HCT116 (cell line): ENCODE results near the gene MAP3K2. TPM values are rescaled to one million over a fixed set of nuclear protein-coding genes. Genes with fewer than 3 reads are reported as not detected.

Source experiments
- ATAC-seq: fragments of 200-7000 bp; cut with Tn5 transposase; 2 replicates; pipeline ENCODE4 v1.9.1; 2020; ENCODE audit warnings: mild to moderate bottlenecking, moderate library complexity
- BruUV-seq: library from RNA; stranded (reverse); fragments of 400-500 nt; replicated peaks from 2 replicates; lab custom pipeline; 2021; lab: Mats Ljungman, UMichigan
- CTCF ChIA-PET: fragments of 300-600 bp; sonication (Branson Sonifier 250); formaldehyde crosslinking; loops from one replicate; lab custom pipeline; 2021; ENCODE audit warnings: antibody characterized with exemption; lab: Charles Lee
- POLR2A ChIA-PET: fragments of 300-600, 350-600 bp; sonication (Branson Sonifier 250); formaldehyde crosslinking; loops from one replicate; lab custom pipeline; 2021; ENCODE audit warnings: antibody characterized with exemption; lab: Charles Lee
- RAD21 ChIA-PET, 2 experiments: fragments of 300-600 bp; sonication (Branson Sonifier 250); formaldehyde crosslinking; loops; one replicate each; lab custom pipeline; 2023; ENCODE audit warnings: low total read pairs in 2 of 2; ENCODE audit not compliant: uncharacterized antibody in 2 of 2, unreplicated experiment in 2 of 2, low non-redundant PET in 1 of 2; lab: Charles Lee
- DNase-seq: peaks from one replicate; pipeline ENCODE4 v3.0.0-alpha.2; 2010; ENCODE audit warnings: low read depth, low spot score
- H2AFZ ChIP-seq: fragments of 200-600 bp; shearing (Covaris generic), sonication (generic); 2 replicates; pipeline ENCODE4 v1.6.1; 2017; ENCODE audit warnings: low read depth, mixed run types, mixed read lengths, antibody characterized with exemption, low read length; ENCODE audit not compliant: poor library complexity, severe bottlenecking
- H3K27ac ChIP-seq: 2 replicates; pipeline ENCODE4 v1.5.1; 2012; ENCODE audit warnings: low read depth, low read length
- H3K27me3 ChIP-seq: fragments of 200-600 bp; sonication (generic); 2 replicates; pipeline ENCODE4 v1.6.1; 2016; ENCODE audit warnings: mixed run types, low read length, mixed read lengths; ENCODE audit not compliant: insufficient read depth
- H3K36me3 ChIP-seq, 2 experiments: fragments of 200-500 bp in 1 of 2; fragments of 200-600 bp in 1 of 2; sonication (Bioruptor generic) in 1 of 2; sonication (generic) in 1 of 2; 2 replicates each; pipeline versions ENCODE4 v1.5.1 to v1.6.1; 2014 to 2016; ENCODE audit warnings: low read length in 2 of 2, inconsistent platforms in 1 of 2, mixed read lengths in 1 of 2, mixed run types in 1 of 2; ENCODE audit not compliant: insufficient read depth in 2 of 2, control insufficient read depth in 1 of 2
- H3K4me1 ChIP-seq, 2 experiments: fragments of 200-600 bp in 1 of 2; sonication (generic) in 1 of 2; 2 replicates each; pipeline versions ENCODE4 v1.5.1 to v1.6.1; 2012 to 2017; ENCODE audit warnings: low read length in 2 of 2, inconsistent platforms in 1 of 2, mild to moderate bottlenecking in 1 of 2, mixed read lengths in 1 of 2, mixed run types in 1 of 2, moderate library complexity in 1 of 2; ENCODE audit not compliant: insufficient read depth in 2 of 2, control insufficient read depth in 1 of 2
- H3K4me2 ChIP-seq: fragments of 200-600 bp; sonication (generic); 2 replicates; pipeline ENCODE4 v1.6.1; 2017; ENCODE audit warnings: mixed run types, low read length, mixed read lengths
- H3K4me3 ChIP-seq, 2 experiments: fragments of 200-600 bp in 1 of 2; sonication (generic) in 1 of 2; replicated peaks in 1 of 2; 2 replicates each; pipeline ENCODE4 v1.5.1; 2011 to 2016; ENCODE audit warnings: low read length in 2 of 2, control low read depth in 1 of 2, low read depth in 1 of 2, mild to moderate bottlenecking in 1 of 2, mixed read lengths in 1 of 2, mixed run types in 1 of 2
- H3K79me2 ChIP-seq: fragments of 200-600 bp; sonication (generic); 2 replicates; pipeline ENCODE4 v1.6.1; 2017; ENCODE audit warnings: mild to moderate bottlenecking, mixed run types, low read length, moderate library complexity, mixed read lengths; ENCODE audit not compliant: insufficient read depth
- H3K9ac ChIP-seq: fragments of 200-600 bp; sonication (generic); 2 replicates; pipeline ENCODE4 v1.6.1; 2016; ENCODE audit warnings: low read length, mixed read lengths
- H3K9me2 ChIP-seq: fragments of 200-600 bp; sonication (generic), shearing (Covaris generic); 2 replicates; pipeline ENCODE4 v1.6.1; 2017; ENCODE audit warnings: mixed run types, mild to moderate bottlenecking, moderate library complexity; ENCODE audit not compliant: insufficient read depth
- H3K9me3 ChIP-seq, 2 experiments: fragments of 200-500 bp in 1 of 2; fragments of 200-600 bp in 1 of 2; sonication (Bioruptor generic) in 1 of 2; sonication (generic) in 1 of 2; 2 replicates each; pipeline ENCODE4 v1.6.1; 2014 to 2017; ENCODE audit warnings: low read length in 2 of 2, mixed read lengths in 2 of 2, inconsistent platforms in 1 of 2, low read depth in 1 of 2, mild to moderate bottlenecking in 1 of 2, mixed run types in 1 of 2, moderate library complexity in 1 of 2; ENCODE audit not compliant: control insufficient read depth in 1 of 2, insufficient read depth in 1 of 2
- H4K20me1 ChIP-seq: fragments of 200-600 bp; sonication (generic), shearing (Covaris generic); 2 replicates; pipeline ENCODE4 v1.6.1; 2017; ENCODE audit warnings: mixed run types, mild to moderate bottlenecking, moderate library complexity; ENCODE audit not compliant: insufficient read depth
- ATF3 ChIP-seq: IDR thresholded peaks from 2 replicates; pipeline ENCODE4 v1.6.1; 2012
- CBX3 ChIP-seq: IDR thresholded peaks from 2 replicates; pipeline ENCODE4 v1.6.1; 2012; ENCODE audit warnings: low read depth
- CTCF ChIP-seq, 3 experiments: fragments of 200-600 bp in 1 of 3; sonication (generic) in 1 of 3; IDR thresholded peaks in 2 of 3; conservative IDR thresholded peaks in 1 of 3; 2 replicates each; pipeline ENCODE4 v1.5.1; 2012 to 2017; ENCODE audit warnings: low read depth in 2 of 3, low read length in 2 of 3, antibody characterized with exemption in 1 of 3, borderline replicate concordance in 1 of 3, control low read depth in 1 of 3, mild to moderate bottlenecking in 1 of 3, mixed read lengths in 1 of 3, mixed run types in 1 of 3, moderate library complexity in 1 of 3; ENCODE audit not compliant: insufficient read depth in 1 of 3
- EGR1 ChIP-seq: IDR thresholded peaks from 2 replicates; pipeline ENCODE4 v1.6.1; 2012; ENCODE audit warnings: low read depth
- ELF1 ChIP-seq: IDR thresholded peaks from 2 replicates; pipeline ENCODE4 v1.6.1; 2012; ENCODE audit warnings: low read depth, borderline replicate concordance
- EZH2 ChIP-seq: fragments of 200-600 bp; sonication (generic); IDR thresholded peaks from 2 replicates; pipeline ENCODE4 v1.6.1; 2017; ENCODE audit warnings: antibody characterized with exemption, mixed run types
- EZH2phosphoT487 ChIP-seq: fragments of 200-600 bp; IDR thresholded peaks from 2 replicates; pipeline ENCODE4 v1.6.1; 2018; ENCODE audit warnings: antibody characterized with exemption, borderline replicate concordance
- FOSL1 ChIP-seq: IDR thresholded peaks from 2 replicates; pipeline ENCODE4 v1.6.1; 2012; ENCODE audit warnings: low read depth
- JUND ChIP-seq: IDR thresholded peaks from 2 replicates; pipeline ENCODE4 v1.6.1; 2012
- MAX ChIP-seq: IDR thresholded peaks from 2 replicates; pipeline ENCODE4 v1.6.1; 2012
- POLR2A ChIP-seq: IDR thresholded peaks from 2 replicates; pipeline ENCODE4 v1.7.0; 2011; ENCODE audit warnings: borderline replicate concordance; ENCODE audit not compliant: insufficient read depth, insufficient read length; ENCODE audit errors: extremely low read depth
- RAD21 ChIP-seq: IDR thresholded peaks from 2 replicates; pipeline ENCODE4 v1.6.1; 2012; ENCODE audit warnings: low read depth, mild to moderate bottlenecking
- REST ChIP-seq: IDR thresholded peaks from 2 replicates; pipeline ENCODE4 v1.6.1; 2012; ENCODE audit warnings: low read depth
- SIN3A ChIP-seq: IDR thresholded peaks from 2 replicates; pipeline ENCODE4 v1.6.1; 2012; ENCODE audit warnings: low read depth
- SP1 ChIP-seq: IDR thresholded peaks from 2 replicates; pipeline ENCODE4 v1.6.1; 2012; ENCODE audit warnings: low read depth
- SRF ChIP-seq: IDR thresholded peaks from 2 replicates; pipeline ENCODE4 v1.6.1; 2012; ENCODE audit warnings: low read depth
- YY1 ChIP-seq: IDR thresholded peaks from 2 replicates; pipeline ENCODE4 v1.6.1; 2011; ENCODE audit warnings: low read length, low read depth, moderate library complexity, mild to moderate bottlenecking; ENCODE audit not compliant: insufficient replicate concordance; ENCODE audit errors: extremely low read depth
- ZBTB33 ChIP-seq: IDR thresholded peaks from 2 replicates; pipeline ENCODE4 v1.6.1; 2011; ENCODE audit warnings: mild to moderate bottlenecking, low read length, moderate library complexity; ENCODE audit not compliant: insufficient replicate concordance; ENCODE audit errors: extremely low read depth
- ZFX ChIP-seq: fragments of 450-650 bp; IDR thresholded peaks from 2 replicates; pipeline ENCODE4 v1.6.1; 2017
- ZNF274 ChIP-seq: fragments of 200-500 bp; sonication (Bioruptor generic); IDR thresholded peaks from 2 replicates; pipeline ENCODE4 v1.6.1; 2014; ENCODE audit warnings: mild to moderate bottlenecking, low read depth, low read length, inconsistent platforms
- intact Hi-C: fragments of 100-400 bp; cut with micrococcal nuclease; formaldehyde crosslinking; loops from 2 replicates; pipeline ENCODE4 v1.10.0; 2022
- total RNA-seq: library from RNA; stranded (reverse); gene quantifications from one replicate; pipeline ENCODE4 v1.2.1, GENCODE V29; 2021; ENCODE audit not compliant: unreplicated experiment

The MAP3K2 gene
- total RNA-seq, 1 experiment from 2014 or later = 44.5 TPM

- Histone ChIP-seq H3K4me2 (no peak overlapping the region), H2AFZ (no peak overlapping the region), H3K27me3 (no peaks in the 10 kb centered on the region), H3K79me2 (peaks cover 38% of the 10 kb centered on the region), H3K4me1 (no peaks in the 10 kb centered on the region), H3K9me2 (no peaks in the 10 kb centered on the region), H3K9ac (no peak overlapping the region), H3K9me3 (no peaks in the 10 kb centered on the region), H4K20me1 (peaks cover 12% of the 10 kb centered on the region; the same call in 1 of the 2 replicates), H3K36me3 (no peaks in the 10 kb centered on the region), H3K4me3 (no peak overlapping the region), H3K27ac (no peak overlapping the region)
- POLR2A ChIA-PET = no interaction called here
- DNase-seq (no peak), ATAC-seq (no peak)
- intact Hi-C loops = loop anchor here (5.0 kb wide), 1 partner anchor 54 kb away; no protein-coding TSS in a partner anchor
- CTCF ChIA-PET = no interaction called here
- RAD21 ChIA-PET = no interaction called here
- TF ChIP-seq ZFX = no peak
- TF ChIP-seq MAX = no peak
- no peak for TF ChIP-seq ELF1
- TF ChIP-seq CTCF (IDR thresholded peaks at IDR 0.05 in 2 of 3, conservative IDR thresholded peaks at IDR 0.05 in 1 of 3; ENCODE audit: borderline replicate concordance in 1 of 3, insufficient read depth in 1 of 3, low read depth in 2 of 3, low read length in 2 of 3) = no peak
- no peak for TF ChIP-seq FOSL1
- TF ChIP-seq ATF3 = no peak
- no peak for TF ChIP-seq YY1
- TF ChIP-seq SP1 = no peak
- no peak for TF ChIP-seq EZH2
- no peak for TF ChIP-seq ZBTB33
- no peak for TF ChIP-seq RAD21
- TF ChIP-seq ZNF274 = no peak
- no peak for TF ChIP-seq REST
- no peak for TF ChIP-seq EGR1
- TF ChIP-seq JUND = no peak
- TF ChIP-seq CBX3 = no peak
- no peak for TF ChIP-seq SRF
- TF ChIP-seq POLR2A = no peak
- TF ChIP-seq EZH2phosphoT487 = no peak
- no peak for TF ChIP-seq SIN3A
- BruUV-seq = no TSS peak
Observed at GRCh38 chr2:127358044-127358443, 29.7 kb downstream of the MAP3K2 start.
